Calu3 (cell line): Measurements from ENCODE around the gene SLC16A9. TPM values are rescaled to one million over a fixed set of nuclear protein-coding genes. Genes with fewer than 3 reads are reported as not detected.

Experiments used
- BruUV-seq: library from RNA; stranded (reverse); fragments of 400-500 nt; replicated peaks from 2 replicates; lab custom pipeline; 2021; lab: Mats Ljungman, UMichigan
- CTCF ChIA-PET: fragments of 300-600 bp; sonication (Branson Sonifier 250); formaldehyde crosslinking; loops from one replicate; lab custom pipeline; 2022; ENCODE audit warnings: antibody characterized with exemption; lab: Charles Lee
- DNase-seq: peaks from one replicate; pipeline ENCODE4 v3.0.0; 2022
- H3K27ac Mint-ChIP-seq: one replicate; pipeline ENCODE4 v1.8.0; 2022; ENCODE audit warnings: mixed read lengths; ENCODE audit not compliant: unreplicated experiment
- H3K27me3 Mint-ChIP-seq: one replicate; pipeline ENCODE4 v1.8.0; 2022; ENCODE audit warnings: mixed read lengths; ENCODE audit not compliant: unreplicated experiment
- H3K36me3 Mint-ChIP-seq: one replicate; pipeline ENCODE4 v1.8.0; 2022; ENCODE audit warnings: mild to moderate bottlenecking, moderate library complexity, mixed read lengths; ENCODE audit not compliant: insufficient read depth, unreplicated experiment
- H3K4me1 Mint-ChIP-seq: one replicate; pipeline ENCODE4 v1.8.0; 2022; ENCODE audit warnings: mild to moderate bottlenecking, low read depth, mixed read lengths; ENCODE audit not compliant: unreplicated experiment
- H3K4me3 Mint-ChIP-seq: one replicate; pipeline ENCODE4 v1.8.0; 2022; ENCODE audit warnings: mild to moderate bottlenecking, low read depth, moderate library complexity, mixed read lengths; ENCODE audit not compliant: unreplicated experiment
- H3K9me3 Mint-ChIP-seq: one replicate; pipeline ENCODE4 v1.8.0; 2022; ENCODE audit warnings: low read depth, mixed read lengths; ENCODE audit not compliant: unreplicated experiment
- CTCF ChIP-seq: fragments of 200-600 bp; IDR thresholded peaks from one replicate; pipeline ENCODE4 v1.8.0; 2022; ENCODE audit warnings: antibody characterized with exemption; ENCODE audit not compliant: unreplicated experiment
- intact Hi-C: fragments of 100-400 bp; cut with micrococcal nuclease; formaldehyde crosslinking; loops from one replicate; pipeline ENCODE4 v1.10.0; 2022; ENCODE audit not compliant: unreplicated experiment
- total RNA-seq: library from RNA; stranded (reverse); gene quantifications from 2 replicates; pipeline ENCODE4 v1.2.3, GENCODE V29; 2022

Gene SLC16A9
- total RNA-seq, 1 experiment from 2014 or later: 2.2 TPM

GRCh38 chr10:59607970-59608369 lies 101.7 kb downstream of the SLC16A9 start:
- Mint-ChIP-seq H3K4me3 (no peak overlapping the region), H3K27me3 (peaks cover 75% of the 10 kb centered on the region), H3K4me1 (no peaks in the 10 kb centered on the region), H3K36me3 (no peaks in the 10 kb centered on the region), H3K9me3 (peaks cover 3% of the 10 kb centered on the region), H3K27ac (no peak overlapping the region)
- no peak for DNase-seq
- CTCF ChIA-PET: interaction anchor here (0.9 kb wide), 1 partner anchor 247 kb away, joined by 6 read pairs; no protein-coding TSS in a partner anchor
- intact Hi-C loops: no loop called here
- BruUV-seq: no TSS peak
- no peak for TF ChIP-seq CTCF

- H3K4me1 Mint-ChIP-seq: no peaks in the 10 kb centered on the region
- no peaks in the 10 kb centered on the region for H3K36me3 Mint-ChIP-seq
- peaks cover 68% of the 10 kb centered on the region for H3K27me3 Mint-ChIP-seq
- BruUV-seq: no TSS peak
- intact Hi-C loops: no loop called here
- DNase-seq: no peak
- no peak overlapping the region for H3K4me3 Mint-ChIP-seq
- CTCF ChIA-PET: no interaction called here
- H3K9me3 Mint-ChIP-seq: peaks cover 3% of the 10 kb centered on the region
- no peak overlapping the region for H3K27ac Mint-ChIP-seq
- no peak for TF ChIP-seq CTCF
Measured at GRCh38 chr10:59606551-59606961, 103.1 kb downstream of the SLC16A9 start.

GRCh38 chr10:59601985-59602384 lies 107.7 kb downstream of the SLC16A9 start:
- Mint-ChIP-seq H3K36me3 (no peaks in the 10 kb centered on the region), H3K4me1 (no peaks in the 10 kb centered on the region), H3K4me3 (no peak overlapping the region), H3K27me3 (peaks cover 51% of the 10 kb centered on the region), H3K9me3 (peaks cover 3% of the 10 kb centered on the region), H3K27ac (no peak overlapping the region)
- CTCF ChIA-PET: interaction anchor here (1.0 kb wide), 1 partner anchor 9 kb away, joined by 3 read pairs; no protein-coding TSS in a partner anchor
- TF ChIP-seq CTCF: no peak
- DNase-seq: no peak
- BruUV-seq: no TSS peak
- intact Hi-C loops: no loop called here

Other genes starting within 250 kb of the SLC16A9 start
- not detected in 2 replicates for gene MRLN, start 43.6 kb upstream of the SLC16A9 start, total RNA-seq
- gene CCDC6, start 196.7 kb upstream of the SLC16A9 start, total RNA-seq: 111 and 115 TPM in 2 replicates